Fibroblast of pulmonary artery (primary cell): Measurements from ENCODE around the gene IFNLR1.

Experiments
- DNase-seq: peaks from one replicate; pipeline ENCODE4 v3.0.0-alpha.2; 2010; ENCODE audit warnings: low read depth
- H3K4me3 ChIP-seq: replicated peaks from 2 replicates; pipeline ENCODE4 v1.5.1; 2011; ENCODE audit warnings: low read depth, mild to moderate bottlenecking, control low read depth, low read length, moderate library complexity
- TF ChIP-seq, protein P1 (sequence below): IDR thresholded peaks from 2 replicates; pipeline ENCODE4 v1.5.1; 2011; ENCODE audit warnings: mild to moderate bottlenecking, control low read depth, low read length, inconsistent platforms; ENCODE audit errors: missing control alignments

IFNLR1 gene

DNA sequence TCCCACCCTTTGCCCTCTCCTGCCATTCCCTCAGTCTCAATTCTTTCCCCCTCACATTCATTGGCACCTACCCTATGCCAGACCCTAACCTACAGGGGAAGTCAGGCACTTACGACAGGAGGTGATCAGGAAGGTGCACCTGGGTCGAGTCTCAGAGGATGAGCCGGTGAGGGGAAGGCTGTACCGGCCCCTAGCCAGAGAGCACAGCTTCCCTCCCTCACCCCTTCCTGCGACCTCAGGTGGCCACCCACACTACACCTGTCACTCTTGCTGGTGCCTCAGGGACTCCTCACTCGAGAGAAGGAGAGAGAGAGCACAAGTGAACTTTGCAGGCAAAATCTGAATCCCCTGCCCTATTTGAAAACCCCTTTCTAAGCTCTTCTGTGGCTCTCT is 73.5 kb downstream of the IFNLR1 start:
- H3K4me3 ChIP-seq, result no peak overlapping the region
- TF ChIP-seq, protein P1, sequence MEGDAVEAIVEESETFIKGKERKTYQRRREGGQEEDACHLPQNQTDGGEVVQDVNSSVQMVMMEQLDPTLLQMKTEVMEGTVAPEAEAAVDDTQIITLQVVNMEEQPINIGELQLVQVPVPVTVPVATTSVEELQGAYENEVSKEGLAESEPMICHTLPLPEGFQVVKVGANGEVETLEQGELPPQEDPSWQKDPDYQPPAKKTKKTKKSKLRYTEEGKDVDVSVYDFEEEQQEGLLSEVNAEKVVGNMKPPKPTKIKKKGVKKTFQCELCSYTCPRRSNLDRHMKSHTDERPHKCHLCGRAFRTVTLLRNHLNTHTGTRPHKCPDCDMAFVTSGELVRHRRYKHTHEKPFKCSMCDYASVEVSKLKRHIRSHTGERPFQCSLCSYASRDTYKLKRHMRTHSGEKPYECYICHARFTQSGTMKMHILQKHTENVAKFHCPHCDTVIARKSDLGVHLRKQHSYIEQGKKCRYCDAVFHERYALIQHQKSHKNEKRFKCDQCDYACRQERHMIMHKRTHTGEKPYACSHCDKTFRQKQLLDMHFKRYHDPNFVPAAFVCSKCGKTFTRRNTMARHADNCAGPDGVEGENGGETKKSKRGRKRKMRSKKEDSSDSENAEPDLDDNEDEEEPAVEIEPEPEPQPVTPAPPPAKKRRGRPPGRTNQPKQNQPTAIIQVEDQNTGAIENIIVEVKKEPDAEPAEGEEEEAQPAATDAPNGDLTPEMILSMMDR, result no peak
- no peak for DNase-seq

DNA sequence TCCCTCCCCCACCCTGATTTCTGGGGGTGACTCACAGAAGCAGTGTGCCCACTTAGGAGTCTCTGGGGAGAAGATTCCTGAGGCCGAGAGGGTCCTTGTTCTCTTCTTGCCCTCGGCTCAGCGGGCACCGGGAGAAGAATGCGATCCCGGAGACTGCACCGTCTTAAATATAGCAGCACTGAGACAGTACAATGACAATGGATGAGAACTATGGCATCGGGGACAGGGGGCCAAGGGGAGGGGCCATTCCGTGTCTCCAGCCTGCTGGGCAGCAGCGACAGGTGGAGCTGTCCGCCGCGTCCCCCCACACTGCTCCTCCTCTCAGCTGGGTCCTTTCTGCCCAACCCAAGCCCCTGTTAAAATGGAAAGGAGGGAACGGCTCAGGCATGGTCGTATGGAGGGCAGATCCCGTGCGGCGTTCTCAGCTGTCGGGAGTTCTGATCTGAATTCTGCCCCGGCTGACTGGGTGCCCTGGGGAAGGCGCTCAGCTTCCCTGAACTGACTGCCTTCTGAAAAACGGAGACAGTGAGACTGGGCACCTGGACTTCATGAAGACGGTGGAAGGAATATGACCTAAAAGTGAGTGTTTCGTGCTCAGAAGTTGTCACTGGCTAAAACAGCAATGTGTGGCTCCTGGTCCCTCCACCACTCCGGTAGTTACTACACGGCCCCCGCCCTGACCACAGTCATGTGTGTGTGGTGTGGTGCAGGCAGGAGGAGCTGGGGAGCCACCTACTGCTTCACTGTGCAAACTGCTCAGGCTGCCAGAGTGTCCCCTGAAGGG is 74.9 kb downstream of the IFNLR1 start, which contains the start of gene MYOM3:
TSS of gene MYOM3 (minus strand) at position 140 of the 784 bp plus-strand sequence. CDS start 3,499 bp downstream, outside the sequence.
- no peak within 1 kb of the TSS for H3K4me3 ChIP-seq
- TF ChIP-seq, protein P1, result peak; percentile 55
- DNase-seq, result peak; percentile 70

DNA sequence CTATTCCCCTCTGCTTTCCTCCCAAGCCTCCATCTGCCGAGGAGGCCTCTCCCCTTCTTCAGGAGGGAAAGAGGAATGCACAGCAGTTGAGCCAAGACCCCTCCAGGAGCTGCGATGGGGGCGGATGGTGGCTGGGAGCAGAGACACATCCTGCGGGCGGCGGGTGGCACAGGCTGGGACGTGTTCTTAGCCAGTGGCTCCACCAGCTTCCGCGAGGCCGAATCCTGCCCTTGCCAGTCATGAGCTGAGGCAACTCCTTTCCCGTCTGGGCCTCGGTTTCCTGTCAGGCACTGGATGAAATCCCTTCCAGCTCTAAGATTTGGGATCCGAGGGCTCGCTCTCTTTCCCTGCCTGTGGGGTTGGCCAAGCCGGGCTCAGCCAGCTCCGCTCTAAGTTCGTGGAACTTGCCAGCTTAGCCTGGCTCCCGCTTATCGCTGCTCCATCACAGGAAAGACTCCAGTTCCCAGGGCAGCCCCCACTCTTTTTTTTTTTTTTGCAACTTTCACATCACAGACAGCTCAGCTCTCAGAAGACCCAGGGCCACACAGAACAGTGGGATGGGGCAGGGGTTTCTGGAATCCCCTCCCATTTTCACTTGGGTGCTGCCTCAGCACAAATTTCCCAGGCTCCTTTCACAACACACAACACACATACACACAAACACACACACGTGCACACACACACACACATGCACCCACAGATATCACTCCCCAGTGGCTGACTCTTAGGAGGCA is 75.7 kb downstream of the IFNLR1 start:
- H3K4me3 ChIP-seq, result no peak overlapping the region
- TF ChIP-seq, protein P1, result no peak
- no peak for DNase-seq

DNA sequence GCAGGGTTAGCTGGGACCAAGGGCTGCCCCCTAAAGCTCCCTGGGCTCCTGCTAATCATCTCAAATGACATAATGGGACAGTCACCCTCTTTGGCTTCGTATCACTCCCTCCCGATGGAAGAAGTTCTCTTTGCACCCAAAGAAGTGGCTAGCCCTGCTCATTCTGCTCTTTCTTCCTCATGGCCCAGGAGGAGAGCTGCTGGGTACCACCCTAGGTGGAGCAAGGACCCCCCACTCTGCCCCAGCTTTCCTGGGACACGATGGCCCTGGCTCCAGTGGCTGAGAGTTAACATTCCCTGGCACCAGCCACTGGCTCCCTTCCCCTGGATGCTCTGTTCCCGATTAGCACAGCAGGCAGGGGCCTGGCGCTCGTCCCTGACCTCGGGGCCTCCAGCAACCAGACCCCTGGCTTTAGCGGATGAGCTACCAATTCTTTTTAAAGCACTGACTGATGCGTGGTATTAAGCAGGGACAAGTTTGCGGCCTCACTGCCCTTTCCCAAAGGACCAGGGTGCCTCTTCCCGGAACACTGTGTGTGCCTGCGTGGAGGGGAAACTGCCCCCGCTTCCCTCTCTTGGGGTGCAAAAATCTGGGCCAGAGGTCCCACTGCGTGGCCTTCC is 76.3 kb downstream of the IFNLR1 start:
- TF ChIP-seq, protein P1, result no peak
- DNase-seq, result no peak
- H3K4me3 ChIP-seq, result no peak overlapping the region

DNA sequence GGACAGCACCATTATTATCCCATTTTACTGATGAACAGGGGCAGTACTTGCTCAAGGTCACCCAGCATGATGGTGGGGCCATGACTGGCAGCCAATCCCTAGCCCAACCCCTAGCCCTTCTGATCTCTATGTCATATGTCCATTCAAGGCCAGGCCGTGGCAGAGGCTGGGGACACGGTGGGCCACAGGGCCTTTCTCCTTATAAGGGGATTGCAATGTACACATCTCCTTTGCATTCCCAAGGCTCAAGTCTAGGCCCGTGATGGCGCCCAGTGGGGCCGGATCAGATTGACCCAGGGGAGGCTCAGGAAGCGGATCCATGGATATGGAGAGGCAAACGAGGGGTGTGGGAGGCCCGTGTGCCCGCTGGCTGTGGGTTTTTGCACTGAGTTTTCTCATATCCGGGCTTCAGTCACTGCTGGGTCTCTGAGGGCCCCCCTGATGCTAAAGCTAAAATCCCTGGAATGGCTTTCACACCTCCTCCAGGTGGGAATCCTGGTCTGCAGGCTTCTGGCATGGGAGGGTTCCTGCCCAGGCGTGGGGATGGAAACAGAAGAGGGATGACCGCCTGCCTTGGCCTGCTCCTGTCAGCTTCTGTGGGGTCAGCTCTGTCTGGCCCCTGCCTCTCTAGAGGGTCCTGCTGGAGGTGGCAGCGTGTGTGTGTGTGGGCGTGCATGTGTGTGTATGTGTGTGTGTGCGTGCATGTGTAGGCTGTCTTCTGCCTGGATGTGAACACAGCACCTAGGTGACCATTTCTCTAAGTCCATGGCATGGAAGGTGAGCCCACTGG is 77.2 kb downstream of the IFNLR1 start:
- no peak for DNase-seq
- TF ChIP-seq, protein P1, result no peak

DNA sequence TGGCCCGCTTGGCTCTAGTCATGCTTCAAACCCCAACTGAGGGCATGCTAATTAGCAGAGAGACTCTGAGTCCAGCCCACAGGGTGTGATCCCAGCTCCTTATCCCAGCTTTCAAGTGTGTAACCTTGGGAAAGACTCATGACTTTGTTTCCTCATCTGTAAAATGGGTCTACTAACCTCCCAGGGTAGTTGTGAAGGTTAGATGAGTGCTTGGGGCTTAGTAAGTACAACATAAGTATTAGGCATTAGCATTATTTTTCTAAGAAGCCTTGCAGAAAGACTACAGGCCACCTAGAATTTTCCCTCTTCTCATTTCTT is 78.0 kb downstream of the IFNLR1 start:
- H3K4me3 ChIP-seq, result no peak overlapping the region
- DNase-seq, result no peak
- TF ChIP-seq, protein P1, result no peak

More for the DNA sequence above, 77.2 kb downstream of the IFNLR1 start:
- H3K4me3 ChIP-seq, result no peak overlapping the region
